ENCODE data around the gene RFTN2. TPM values are rescaled to one million over a fixed set of nuclear protein-coding genes. Genes with fewer than 3 reads are reported as not detected.
A peak's percentile ranks its signal among the peaks of the same experiment; 100 is the strongest.

RFTN2 gene
- total and polyA plus RNA-seq, 2 of the 13 experiments (the other 11 are each of a cell fraction or from before 2014, with no cell fraction given): not detected

DNA sequence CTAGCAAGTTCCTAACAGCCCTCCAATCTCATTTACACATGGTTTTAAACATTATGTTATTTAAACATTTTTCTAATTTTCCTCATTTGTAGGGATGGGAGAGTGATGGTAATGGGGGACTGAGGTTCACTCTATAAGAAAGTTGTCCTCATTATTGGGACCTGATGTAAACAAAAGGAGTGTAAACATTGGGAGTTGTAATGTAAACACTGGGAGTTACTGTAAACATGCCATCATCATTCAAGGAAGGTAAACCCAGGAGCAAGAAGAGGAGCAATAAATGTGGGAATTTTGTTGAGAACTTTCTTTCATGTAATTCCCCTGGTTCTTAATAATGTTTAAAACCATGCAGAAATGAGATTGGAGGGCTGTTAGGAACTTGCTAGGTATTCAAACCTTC, 17.8 kb downstream of the RFTN2 start (continued):
- TF ChIP-seq THAP11 (CRISPR knock-in tag; IDR thresholded peaks at IDR 0.05) (peak; percentile 42; the same call in 1 of the 2 replicates), SOX13 (IDR thresholded peaks at IDR 0.05) (no peak), SOX13 (CRISPR knock-in tag; conservative IDR thresholded peaks at IDR 0.05 in 1 of 2, IDR thresholded peaks at IDR 0.05 in 1 of 2) (peak in 1 of 2 experiments; percentile 65; a peak in 2 of 4 replicates), JUN (CRISPR knock-in tag; IDR thresholded peaks at IDR 0.05) (no peak), ZNF33B (CRISPR knock-in tag; IDR thresholded peaks at IDR 0.05) (no peak), PTBP1 (IDR thresholded peaks at IDR 0.05; ENCODE audit: low read depth, low read length, poor library complexity, severe bottlenecking) (no peak), NR2C2 (CRISPR knock-in tag; IDR thresholded peaks at IDR 0.05; ENCODE audit: borderline replicate concordance) (no peak), ZSCAN30 (CRISPR knock-in tag; IDR thresholded peaks at IDR 0.05) (no peak), HOXA7 (CRISPR knock-in tag; IDR thresholded peaks at IDR 0.05) (no peak), HNF4G (IDR thresholded peaks at IDR 0.05; ENCODE audit: borderline replicate concordance, low read depth, low read length) (no peak), HNF4G (CRISPR knock-in tag; IDR thresholded peaks at IDR 0.05; ENCODE audit: borderline replicate concordance, low read depth) (no peak), IRX3 (CRISPR knock-in tag; IDR thresholded peaks at IDR 0.05; ENCODE audit: borderline replicate concordance, low read depth) (no peak), FOXA1 (IDR thresholded peaks at IDR 0.05) (peak; percentile 93), FOXA1 (CRISPR knock-in tag; IDR thresholded peaks at IDR 0.05) (peak; percentile 84), EP300 (IDR thresholded peaks at IDR 0.05; ENCODE audit: low read depth in 2 of 2, low read length in 2 of 2) (peak in 1 of 2 experiments; percentile 39; a peak in 1 of 4 replicates), EP300 (CRISPR knock-in tag; IDR thresholded peaks at IDR 0.05; ENCODE audit: borderline replicate concordance) (no peak), CHCHD3 (CRISPR knock-in tag; IDR thresholded peaks at IDR 0.05) (no peak), PAXIP1 (CRISPR knock-in tag; conservative IDR thresholded peaks at IDR 0.05) (peak; percentile 46; the same call in 1 of the 2 replicates), EHMT2 (IDR thresholded peaks at IDR 0.05; ENCODE audit: borderline replicate concordance, low read depth, low read length) (no peak), ZNF619 (CRISPR knock-in tag; IDR thresholded peaks at IDR 0.05) (no peak), ATF4 (CRISPR knock-in tag; IDR thresholded peaks at IDR 0.05) (0 out of 4 replicates have a peak, but pooled peaks of 1 of the 2 experiments have one; percentile 25)
- TF ChIP-seq, protein P1, sequence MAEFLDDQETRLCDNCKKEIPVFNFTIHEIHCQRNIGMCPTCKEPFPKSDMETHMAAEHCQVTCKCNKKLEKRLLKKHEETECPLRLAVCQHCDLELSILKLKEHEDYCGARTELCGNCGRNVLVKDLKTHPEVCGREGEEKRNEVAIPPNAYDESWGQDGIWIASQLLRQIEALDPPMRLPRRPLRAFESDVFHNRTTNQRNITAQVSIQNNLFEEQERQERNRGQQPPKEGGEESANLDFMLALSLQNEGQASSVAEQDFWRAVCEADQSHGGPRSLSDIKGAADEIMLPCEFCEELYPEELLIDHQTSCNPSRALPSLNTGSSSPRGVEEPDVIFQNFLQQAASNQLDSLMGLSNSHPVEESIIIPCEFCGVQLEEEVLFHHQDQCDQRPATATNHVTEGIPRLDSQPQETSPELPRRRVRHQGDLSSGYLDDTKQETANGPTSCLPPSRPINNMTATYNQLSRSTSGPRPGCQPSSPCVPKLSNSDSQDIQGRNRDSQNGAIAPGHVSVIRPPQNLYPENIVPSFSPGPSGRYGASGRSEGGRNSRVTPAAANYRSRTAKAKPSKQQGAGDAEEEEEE (CRISPR knock-in tag; IDR thresholded peaks at IDR 0.05; ENCODE audit: borderline replicate concordance): no peak
- TF ChIP-seq, protein P2, sequence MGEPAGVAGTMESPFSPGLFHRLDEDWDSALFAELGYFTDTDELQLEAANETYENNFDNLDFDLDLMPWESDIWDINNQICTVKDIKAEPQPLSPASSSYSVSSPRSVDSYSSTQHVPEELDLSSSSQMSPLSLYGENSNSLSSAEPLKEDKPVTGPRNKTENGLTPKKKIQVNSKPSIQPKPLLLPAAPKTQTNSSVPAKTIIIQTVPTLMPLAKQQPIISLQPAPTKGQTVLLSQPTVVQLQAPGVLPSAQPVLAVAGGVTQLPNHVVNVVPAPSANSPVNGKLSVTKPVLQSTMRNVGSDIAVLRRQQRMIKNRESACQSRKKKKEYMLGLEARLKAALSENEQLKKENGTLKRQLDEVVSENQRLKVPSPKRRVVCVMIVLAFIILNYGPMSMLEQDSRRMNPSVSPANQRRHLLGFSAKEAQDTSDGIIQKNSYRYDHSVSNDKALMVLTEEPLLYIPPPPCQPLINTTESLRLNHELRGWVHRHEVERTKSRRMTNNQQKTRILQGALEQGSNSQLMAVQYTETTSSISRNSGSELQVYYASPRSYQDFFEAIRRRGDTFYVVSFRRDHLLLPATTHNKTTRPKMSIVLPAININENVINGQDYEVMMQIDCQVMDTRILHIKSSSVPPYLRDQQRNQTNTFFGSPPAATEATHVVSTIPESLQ (CRISPR knock-in tag; conservative IDR thresholded peaks at IDR 0.05): no peak

All from HepG2 (cell line).